ENCODE measurements around the gene USP5. TPM values are rescaled to one million over a fixed set of nuclear protein-coding genes. Genes with fewer than 3 reads are reported as not detected.

USP5 gene
- total and polyA plus RNA-seq, 2 experiments from 2014 or later: 145 to 156 TPM

Other genes with a start within 250 kb of the USP5 start
- gene CHD4, start 244.8 kb upstream of the USP5 start, total RNA-seq: 363 and 580 TPM in 2 replicates
- gene CHD4, start 244.8 kb upstream of the USP5 start, polyA plus RNA-seq: 155 and 204 TPM in 2 replicates
- 0.07 and 0.71 TPM in 2 replicates for gene LPAR5, start 216.2 kb upstream of the USP5 start, total RNA-seq
- 0.10 and 0.78 TPM in 2 replicates for gene LPAR5, start 216.2 kb upstream of the USP5 start, polyA plus RNA-seq
- 0.99 and 2.8 TPM in 2 replicates for gene ACRBP, start 204.7 kb upstream of the USP5 start, total RNA-seq
- gene ACRBP, start 204.7 kb upstream of the USP5 start, polyA plus RNA-seq: 2.6 and 7.0 TPM in 2 replicates
- gene ING4, start 189.0 kb upstream of the USP5 start, total RNA-seq: 95.2 and 107 TPM in 2 replicates
- 95.3 and 96.2 TPM in 2 replicates for gene ING4, start 189.0 kb upstream of the USP5 start, polyA plus RNA-seq
- gene ZNF384, start 162.8 kb upstream of the USP5 start, total RNA-seq: 39.4 and 44.9 TPM in 2 replicates
- gene ZNF384, start 162.8 kb upstream of the USP5 start, polyA plus RNA-seq: 38.2 and 44.1 TPM in 2 replicates
- 0.36 and 5.5 TPM in 2 replicates for gene PIANP, start 151.3 kb upstream of the USP5 start, total RNA-seq
- 4.1 and 5.0 TPM in 2 replicates for gene PIANP, start 151.3 kb upstream of the USP5 start, polyA plus RNA-seq
- 71.0 and 82.1 TPM in 2 replicates for gene COPS7A, start 128.1 kb upstream of the USP5 start, total RNA-seq
- 97.7 and 108 TPM in 2 replicates for gene COPS7A, start 128.1 kb upstream of the USP5 start, polyA plus RNA-seq
- gene MLF2, start 99.0 kb upstream of the USP5 start, total RNA-seq: 342 and 449 TPM in 2 replicates
- 575 and 592 TPM in 2 replicates for gene MLF2, start 99.0 kb upstream of the USP5 start, polyA plus RNA-seq
- gene PTMS, start 85.8 kb upstream of the USP5 start, total RNA-seq: 194 and 290 TPM in 2 replicates
- 426 and 467 TPM in 2 replicates for gene PTMS, start 85.8 kb upstream of the USP5 start, polyA plus RNA-seq
- 0.15 TPM in 1 of 2 replicates, not detected in the other for gene LAG3, start 79.6 kb upstream of the USP5 start, total RNA-seq
- gene LAG3, start 79.6 kb upstream of the USP5 start, polyA plus RNA-seq: 0.34 TPM in 1 of 2 replicates, not detected in the other
- gene CD4, start 62.6 kb upstream of the USP5 start, total RNA-seq: 3.1 and 3.3 TPM in 2 replicates
- 5.2 and 5.9 TPM in 2 replicates for gene CD4, start 62.6 kb upstream of the USP5 start, polyA plus RNA-seq
- gene GPR162, start 30.3 kb upstream of the USP5 start, total RNA-seq: 41.1 and 51.0 TPM in 2 replicates
- 29.2 and 38.6 TPM in 2 replicates for gene GPR162, start 30.3 kb upstream of the USP5 start, polyA plus RNA-seq
- 11.6 and 19.7 TPM in 2 replicates for gene P3H3, start 23.7 kb upstream of the USP5 start, total RNA-seq
- gene P3H3, start 23.7 kb upstream of the USP5 start, polyA plus RNA-seq: 13.7 and 18.2 TPM in 2 replicates
- 3.0 and 5.2 TPM in 2 replicates for gene GNB3, start 11.2 kb upstream of the USP5 start, total RNA-seq
- 1.7 and 2.1 TPM in 2 replicates for gene GNB3, start 11.2 kb upstream of the USP5 start, polyA plus RNA-seq
- 11.5 and 42.8 TPM in 2 replicates for gene CDCA3, start 864 bp upstream of the USP5 start, total RNA-seq
- 10.4 and 84.9 TPM in 2 replicates for gene CDCA3, start 864 bp upstream of the USP5 start, polyA plus RNA-seq
- 1,963 and 2,650 TPM in 2 replicates for gene TPI1, start 15.4 kb downstream of the USP5 start, total RNA-seq
- gene TPI1, start 15.4 kb downstream of the USP5 start, polyA plus RNA-seq: 3,554 and 4,448 TPM in 2 replicates
- gene SPSB2, start 21.2 kb downstream of the USP5 start, total RNA-seq: 11.6 and 12.3 TPM in 2 replicates
- gene SPSB2, start 21.2 kb downstream of the USP5 start, polyA plus RNA-seq: 13.5 and 15.6 TPM in 2 replicates
- gene LRRC23, start 52.7 kb downstream of the USP5 start, total RNA-seq: 17.5 and 18.8 TPM in 2 replicates
- 23.7 and 24.8 TPM in 2 replicates for gene LRRC23, start 52.7 kb downstream of the USP5 start, polyA plus RNA-seq
- 56.2 and 87.7 TPM in 2 replicates for gene ENO2, start 62.4 kb downstream of the USP5 start, total RNA-seq
- gene ENO2, start 62.4 kb downstream of the USP5 start, polyA plus RNA-seq: 133 and 154 TPM in 2 replicates
- gene ATN1, start 75.8 kb downstream of the USP5 start, total RNA-seq: 28.1 and 46.4 TPM in 2 replicates
- 22.8 and 37.8 TPM in 2 replicates for gene ATN1, start 75.8 kb downstream of the USP5 start, polyA plus RNA-seq
- gene RNU7-1, start 91.7 kb downstream of the USP5 start, total RNA-seq: not detected in 2 replicates
- gene RNU7-1, start 91.7 kb downstream of the USP5 start, polyA plus RNA-seq: not detected in 2 replicates
- gene C12orf57, start 91.9 kb downstream of the USP5 start, total RNA-seq: 260 and 307 TPM in 2 replicates
- 154 and 208 TPM in 2 replicates for gene C12orf57, start 91.9 kb downstream of the USP5 start, polyA plus RNA-seq
- gene PTPN6, start 99.2 kb downstream of the USP5 start, total RNA-seq: 17.4 and 19.2 TPM in 2 replicates
- gene PTPN6, start 99.2 kb downstream of the USP5 start, polyA plus RNA-seq: 25.2 and 28.4 TPM in 2 replicates
- 350 and 388 TPM in 2 replicates for gene PHB2, start 118.5 kb downstream of the USP5 start, total RNA-seq
- gene PHB2, start 118.5 kb downstream of the USP5 start, polyA plus RNA-seq: 181 and 228 TPM in 2 replicates
- 15.7 and 21.5 TPM in 2 replicates for gene EMG1, start 118.8 kb downstream of the USP5 start, total RNA-seq
- gene EMG1, start 118.8 kb downstream of the USP5 start, polyA plus RNA-seq: 29.7 and 39.2 TPM in 2 replicates
- gene LPCAT3, start 166.3 kb downstream of the USP5 start, total RNA-seq: 12.0 and 15.8 TPM in 2 replicates
- 31.4 and 37.8 TPM in 2 replicates for gene LPCAT3, start 166.3 kb downstream of the USP5 start, polyA plus RNA-seq
- gene C1S, start 208.6 kb downstream of the USP5 start, total RNA-seq: 3.0 and 5.0 TPM in 2 replicates
- gene C1S, start 208.6 kb downstream of the USP5 start, polyA plus RNA-seq: 7.3 and 9.3 TPM in 2 replicates
- gene C1R, start 240.3 kb downstream of the USP5 start, total RNA-seq: 2.4 and 3.6 TPM in 2 replicates
- gene C1R, start 240.3 kb downstream of the USP5 start, polyA plus RNA-seq: 1.5 and 3.4 TPM in 2 replicates